Hindlimb muscle (tissue), 1 donor: Measurements from ENCODE around the gene TMEM196. TPM values are rescaled to one million over a fixed set of nuclear protein-coding genes. Genes with fewer than 3 reads are reported as not detected.

Experiments
- DNase-seq: peaks from one replicate; pipeline ENCODE4 v3.0.0-alpha.2; 2013
- polyA plus RNA-seq: library from polyadenylated mRNA; unstranded; fragments of 120-200 nt; gene quantifications from one replicate; pipeline ENCODE4 v1.2.1, GENCODE V29; 2013; ENCODE audit not compliant: insufficient read length

TMEM196 gene
- polyA plus RNA-seq: not detected

GRCh38 chr7:19772841-19773760, at the start of gene TMEM196:
TSS of gene TMEM196 (minus strand) at chr7:19773617. CDS start at chr7:19772696, 921 bp downstream.
- DNase-seq: peak; percentile 36

- no peak for DNase-seq
These were observed 42.7 kb upstream of the TMEM196 start for GRCh38 chr7:19816128-19816527.

GRCh38 chr7:19815546-19815945, 42.1 kb upstream of the TMEM196 start:
- DNase-seq: no peak

- peak; percentile 40 for DNase-seq
These were observed 41.4 kb upstream of the TMEM196 start for GRCh38 chr7:19814776-19815175.

- DNase-seq: no peak
These were observed 38.0 kb upstream of the TMEM196 start for GRCh38 chr7:19811386-19811785.

- DNase-seq: no peak
These were observed 25.6 kb upstream of the TMEM196 start for GRCh38 chr7:19798986-19799385.

- DNase-seq: no peak
These were observed 10.1 kb upstream of the TMEM196 start for GRCh38 chr7:19783541-19783940.

- DNase-seq: no peak
These were observed 3.6 kb upstream of the TMEM196 start for GRCh38 chr7:19776981-19777380.

- DNase-seq: no peak
These were observed 2.2 kb upstream of the TMEM196 start for GRCh38 chr7:19775578-19775977.

- no peak for DNase-seq
These were observed 1.1 kb downstream of the TMEM196 start for GRCh38 chr7:19772306-19772705.

- DNase-seq: no peak
These were observed 10.8 kb downstream of the TMEM196 start for GRCh38 chr7:19762631-19763030.

- peak; percentile 4 for DNase-seq
These were observed 18.8 kb downstream of the TMEM196 start for GRCh38 chr7:19754521-19755116.

GRCh38 chr7:19752020-19752419, 21.4 kb downstream of the TMEM196 start:
- DNase-seq: no peak

- DNase-seq: no peak
These were observed 23.8 kb downstream of the TMEM196 start for GRCh38 chr7:19749658-19750057.

- peak; percentile 24 for DNase-seq
These were observed 25.6 kb downstream of the TMEM196 start for GRCh38 chr7:19747740-19748339.

GRCh38 chr7:19744075-19744474, 29.3 kb downstream of the TMEM196 start:
- no peak for DNase-seq

- DNase-seq: peak; percentile 28
These were observed 44.7 kb downstream of the TMEM196 start for GRCh38 chr7:19728716-19729115.

- DNase-seq: no peak
These were observed 47.6 kb downstream of the TMEM196 start for GRCh38 chr7:19725770-19726169.

- DNase-seq: no peak
These were observed 57.9 kb downstream of the TMEM196 start for GRCh38 chr7:19715499-19715898.

- DNase-seq: peak; percentile 31
These were observed 59.7 kb downstream of the TMEM196 start for GRCh38 chr7:19713676-19714075.

GRCh38 chr7:19709249-19709578, 64.2 kb downstream of the TMEM196 start:
- DNase-seq: no peak

- peak; percentile 97 for DNase-seq
These were observed 64.8 kb downstream of the TMEM196 start, which contains the start of gene POLR1F for GRCh38 chr7:19708397-19709248. TSS of gene POLR1F (minus strand) at chr7:19709037. CDS start at chr7:19709016, 21 bp downstream.
